GM13976 (cell line): ENCODE data around the gene SPON2.

Experiments used
- DNase-seq: peaks from one replicate; pipeline ENCODE4 v3.0.0; 2012; ENCODE audit warnings: low spot score
- in situ Hi-C: fragments of 300-500 bp; cut with MboI; formaldehyde crosslinking; loops from one replicate; pipeline ENCODE4 v1.12.0; 2022; ENCODE audit warnings: low sequenced_read_pairs, mixed read lengths, inconsistent platforms; ENCODE audit not compliant: unreplicated experiment
- TF ChIP-seq, protein P1 (sequence below): IDR thresholded peaks from 2 replicates; pipeline ENCODE4 v1.5.1; 2012; ENCODE audit warnings: borderline replicate concordance, mild to moderate bottlenecking; ENCODE audit not compliant: insufficient read depth; ENCODE audit errors: extremely low read depth, missing control alignments, control extremely low read depth

The SPON2 gene

GRCh38 chr4:1156069-1156468, 16.3 kb downstream of the SPON2 start:
- DNase-seq, result no peak
- in situ Hi-C loops, result no loop called here
- TF ChIP-seq, protein P1, sequence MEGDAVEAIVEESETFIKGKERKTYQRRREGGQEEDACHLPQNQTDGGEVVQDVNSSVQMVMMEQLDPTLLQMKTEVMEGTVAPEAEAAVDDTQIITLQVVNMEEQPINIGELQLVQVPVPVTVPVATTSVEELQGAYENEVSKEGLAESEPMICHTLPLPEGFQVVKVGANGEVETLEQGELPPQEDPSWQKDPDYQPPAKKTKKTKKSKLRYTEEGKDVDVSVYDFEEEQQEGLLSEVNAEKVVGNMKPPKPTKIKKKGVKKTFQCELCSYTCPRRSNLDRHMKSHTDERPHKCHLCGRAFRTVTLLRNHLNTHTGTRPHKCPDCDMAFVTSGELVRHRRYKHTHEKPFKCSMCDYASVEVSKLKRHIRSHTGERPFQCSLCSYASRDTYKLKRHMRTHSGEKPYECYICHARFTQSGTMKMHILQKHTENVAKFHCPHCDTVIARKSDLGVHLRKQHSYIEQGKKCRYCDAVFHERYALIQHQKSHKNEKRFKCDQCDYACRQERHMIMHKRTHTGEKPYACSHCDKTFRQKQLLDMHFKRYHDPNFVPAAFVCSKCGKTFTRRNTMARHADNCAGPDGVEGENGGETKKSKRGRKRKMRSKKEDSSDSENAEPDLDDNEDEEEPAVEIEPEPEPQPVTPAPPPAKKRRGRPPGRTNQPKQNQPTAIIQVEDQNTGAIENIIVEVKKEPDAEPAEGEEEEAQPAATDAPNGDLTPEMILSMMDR, result no peak

DNA sequence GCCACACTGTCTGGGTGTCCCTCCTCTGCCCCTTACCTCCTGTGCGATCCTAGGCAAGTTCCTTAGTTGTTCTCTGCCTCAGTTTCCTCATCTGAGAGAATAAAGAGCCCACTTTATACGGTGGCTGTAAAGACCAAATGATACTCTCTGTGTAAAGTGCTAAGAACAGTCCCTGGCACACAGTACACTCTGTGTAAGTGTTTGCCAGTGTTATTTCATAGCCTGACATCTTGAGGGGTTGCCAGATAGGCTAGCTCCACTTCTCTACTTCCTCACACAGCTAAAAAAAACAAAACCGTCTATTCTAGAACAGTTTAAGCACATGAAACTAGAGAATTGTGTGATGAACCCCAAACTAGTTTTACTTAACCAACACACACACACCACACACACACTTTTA, 17.1 kb downstream of the SPON2 start:
- DNase-seq, result no peak
- TF ChIP-seq, protein P1, result no peak
- in situ Hi-C loops, result no loop called here

- TF ChIP-seq, protein P1, result no peak
- no peak for DNase-seq
- in situ Hi-C loops, result no loop called here
Measured at GRCh38 chr4:1154523-1155182, 17.7 kb downstream of the SPON2 start.

- in situ Hi-C loops, result no loop called here
- TF ChIP-seq, protein P1, result no peak
Measured at GRCh38 chr4:1154126-1154522, 18.3 kb downstream of the SPON2 start.

GRCh38 chr4:1153567-1154090, 18.8 kb downstream of the SPON2 start:
- TF ChIP-seq, protein P1, result no peak
- DNase-seq, result no peak
- in situ Hi-C loops, result no loop called here

More at GRCh38 chr4:1154126-1154522, 18.3 kb downstream of the SPON2 start:
- DNase-seq, result no peak

DNA sequence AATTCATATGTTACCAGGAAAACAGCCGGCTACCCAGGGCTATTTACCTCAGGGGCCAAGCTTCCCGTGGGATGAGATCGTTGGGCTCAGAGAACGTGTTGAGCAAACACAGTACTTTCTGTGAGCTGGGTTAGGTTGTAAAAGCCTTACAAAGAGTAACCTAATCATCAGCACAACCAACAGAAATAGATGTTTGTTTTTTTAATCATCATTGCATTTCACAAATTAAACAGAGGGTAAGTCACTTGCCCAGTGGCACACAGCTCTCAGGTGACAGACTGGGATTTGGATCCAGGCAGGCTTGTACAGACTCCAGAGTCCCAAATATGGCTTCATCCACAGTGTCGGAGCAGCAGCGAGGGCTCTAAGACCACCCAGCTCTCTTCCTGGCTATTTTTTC, 20.1 kb downstream of the SPON2 start:
- no peak for DNase-seq
- in situ Hi-C loops, result no loop called here
- TF ChIP-seq, protein P1, result no peak
